Activated CD4-positive, alpha-beta T cell treated with anti-CD3 and anti-CD28 coated beads for 36 hours (primary cell): ENCODE results near the gene ALDH1B1. TPM values are rescaled to one million over a fixed set of nuclear protein-coding genes. Genes with fewer than 3 reads are reported as not detected.

Source experiments
- ATAC-seq: fragments of 200-7000 bp; cut with Tn5 transposase; one replicate; pipeline ENCODE4 v1.10.0; 2021; ENCODE audit warnings: mild to moderate bottlenecking, moderate library complexity
- CTCF ChIA-PET: fragments of 350-600 bp; sonication (Branson Sonifier 250); formaldehyde crosslinking; loops from one replicate; lab custom pipeline; 2021; ENCODE audit warnings: antibody characterized with exemption; lab: Charles Lee
- POLR2A ChIA-PET: fragments of 350-600 bp; sonication (Branson Sonifier 250); formaldehyde crosslinking; loops from one replicate; lab custom pipeline; 2021; ENCODE audit warnings: antibody characterized with exemption, inconsistent platforms; lab: Charles Lee
- DNase-seq: peaks from one replicate; pipeline ENCODE4 v3.0.0-alpha.2; 2020
- H3K27ac Mint-ChIP-seq: one replicate; pipeline ENCODE4 v1.8.0; 2021; ENCODE audit warnings: mixed read lengths
- H3K27me3 Mint-ChIP-seq: one replicate; pipeline ENCODE4 v1.8.0; 2021; ENCODE audit warnings: mixed read lengths
- H3K36me3 Mint-ChIP-seq: one replicate; pipeline ENCODE4 v1.8.0; 2021; ENCODE audit warnings: low read depth, mixed read lengths
- H3K4me1 Mint-ChIP-seq: one replicate; pipeline ENCODE4 v1.8.0; 2021; ENCODE audit warnings: mixed read lengths
- H3K4me3 Mint-ChIP-seq: one replicate; pipeline ENCODE4 v1.8.0; 2021; ENCODE audit warnings: mild to moderate bottlenecking, moderate library complexity, mixed read lengths
- H3K9me3 Mint-ChIP-seq: one replicate; pipeline ENCODE4 v1.8.0; 2021; ENCODE audit warnings: low read depth, mixed read lengths
- intact Hi-C, 2 experiments: fragments of 100-400 bp; cut with DNase I in 1 of 2; cut with micrococcal nuclease in 1 of 2; formaldehyde crosslinking; loops; one replicate each; pipeline versions ENCODE4 v1.14.2 to v1.15.1; 2022 to 2024; cut with DNase I, micrococcal nuclease
- total RNA-seq, 2 experiments: library from RNA; stranded (reverse); gene quantifications; one replicate each; pipeline ENCODE4 v1.2.3, GENCODE V29; 2021

ALDH1B1 gene
- total RNA-seq, 2 experiments from 2014 or later, result 20.3 to 21.8 TPM

- no peak overlapping the region for H3K27ac Mint-ChIP-seq
- ATAC-seq (no peak), DNase-seq (no peak)
- no peak overlapping the region for H3K4me3 Mint-ChIP-seq
- H3K9me3 Mint-ChIP-seq, result no peaks in the 10 kb centered on the region
- intact Hi-C loops, result no loop called here
- ChIA-PET CTCF (no interaction called here), POLR2A (no interaction called here)
- no peaks in the 10 kb centered on the region for H3K36me3 Mint-ChIP-seq
- no peaks in the 10 kb centered on the region for H3K27me3 Mint-ChIP-seq
- H3K4me1 Mint-ChIP-seq, result no peaks in the 10 kb centered on the region
These were observed 37.4 kb upstream of the ALDH1B1 start for GRCh38 chr9:38355115-38355514.

- H3K36me3 Mint-ChIP-seq, result no peaks in the 10 kb centered on the region
These were observed 36.9 kb upstream of the ALDH1B1 start for GRCh38 chr9:38355517-38356120.

GRCh38 chr9:38356851-38357250 is 35.7 kb upstream of the ALDH1B1 start:
- H3K4me1 Mint-ChIP-seq, result no peaks in the 10 kb centered on the region
- ATAC-seq, result no peak
- POLR2A ChIA-PET, result interaction anchor here (0.7 kb wide), 1 partner anchor 453 kb away, joined by 3 read pairs; the partner anchor contains the start of gene SLC25A51
- intact Hi-C loops, result no loop called here
- H3K4me3 Mint-ChIP-seq, result no peak overlapping the region
- CTCF ChIA-PET, result no interaction called here
- DNase-seq, result no peak
- no peaks in the 10 kb centered on the region for H3K9me3 Mint-ChIP-seq
- H3K27me3 Mint-ChIP-seq, result no peaks in the 10 kb centered on the region
- H3K36me3 Mint-ChIP-seq, result no peaks in the 10 kb centered on the region
- no peak overlapping the region for H3K27ac Mint-ChIP-seq

More at GRCh38 chr9:38355517-38356120, 36.9 kb upstream of the ALDH1B1 start:
- Mint-ChIP-seq H3K4me1 (no peaks in the 10 kb centered on the region), H3K27me3 (no peaks in the 10 kb centered on the region), H3K4me3 (no peak overlapping the region), H3K9me3 (no peaks in the 10 kb centered on the region), H3K27ac (no peak overlapping the region)
- no peak for DNase-seq
- no peak for ATAC-seq
- POLR2A ChIA-PET, result no interaction called here
- CTCF ChIA-PET, result no interaction called here
- intact Hi-C loops, result no loop called here

- CTCF ChIA-PET, result no interaction called here
- intact Hi-C loops, result no loop called here
- POLR2A ChIA-PET, result interaction anchor here (0.6 to 0.8 kb wide), 2 partner anchors 10 to 36 kb away, joined by 3 read pairs; no protein-coding TSS in a partner anchor
- ATAC-seq (no peak), DNase-seq (no peak)
- H3K27me3 Mint-ChIP-seq, result no peaks in the 10 kb centered on the region
- no peaks in the 10 kb centered on the region for H3K4me1 Mint-ChIP-seq
- no peaks in the 10 kb centered on the region for H3K36me3 Mint-ChIP-seq
- no peaks in the 10 kb centered on the region for H3K9me3 Mint-ChIP-seq
- H3K4me3 Mint-ChIP-seq, result no peak overlapping the region
- no peak overlapping the region for H3K27ac Mint-ChIP-seq
These were observed 35.0 kb upstream of the ALDH1B1 start for GRCh38 chr9:38357350-38358114.

GRCh38 chr9:38358390-38359296 is 33.9 kb upstream of the ALDH1B1 start:
- intact Hi-C loops, result no loop called here
- DNase-seq (no peak), ATAC-seq (no peak)
- Mint-ChIP-seq H3K36me3 (no peaks in the 10 kb centered on the region), H3K4me1 (peaks cover 4% of the 10 kb centered on the region), H3K9me3 (no peaks in the 10 kb centered on the region), H3K27ac (no peak overlapping the region), H3K4me3 (no peak overlapping the region), H3K27me3 (no peaks in the 10 kb centered on the region)
- CTCF ChIA-PET, result no interaction called here
- POLR2A ChIA-PET, result interaction anchor here (0.6 to 0.8 kb wide), 2 partner anchors 9 to 35 kb away, joined by 3 read pairs; no protein-coding TSS in a partner anchor

GRCh38 chr9:38359297-38359653 is 33.2 kb upstream of the ALDH1B1 start:
- no peak for DNase-seq
- peaks cover 2% of the 10 kb centered on the region for H3K27me3 Mint-ChIP-seq
- H3K9me3 Mint-ChIP-seq, result no peaks in the 10 kb centered on the region
- H3K36me3 Mint-ChIP-seq, result no peaks in the 10 kb centered on the region
- H3K4me3 Mint-ChIP-seq, result no peak overlapping the region
- H3K27ac Mint-ChIP-seq, result no peak overlapping the region
- ATAC-seq, result no peak
- CTCF ChIA-PET, result no interaction called here
- peaks cover 4% of the 10 kb centered on the region for H3K4me1 Mint-ChIP-seq
- POLR2A ChIA-PET, result no interaction called here
- intact Hi-C loops, result no loop called here

- H3K27ac Mint-ChIP-seq, result no peak overlapping the region
- peaks cover 2% of the 10 kb centered on the region for H3K27me3 Mint-ChIP-seq
- DNase-seq (no peak), ATAC-seq (no peak)
- intact Hi-C loops, result loop anchor here in 1 of 2 experiments (5.0 kb wide), 1 partner anchor 608 kb away; the partner anchor contains the start of gene TRMT10B
- CTCF ChIA-PET, result interaction anchor here (0.7 kb wide), 1 partner anchor 379 kb away, joined by 3 read pairs; no protein-coding TSS in a partner anchor
- no peaks in the 10 kb centered on the region for H3K9me3 Mint-ChIP-seq
- H3K4me1 Mint-ChIP-seq, result peaks cover 4% of the 10 kb centered on the region
- no peak overlapping the region for H3K4me3 Mint-ChIP-seq
- POLR2A ChIA-PET, result no interaction called here
- no peaks in the 10 kb centered on the region for H3K36me3 Mint-ChIP-seq
These were observed 32.7 kb upstream of the ALDH1B1 start for GRCh38 chr9:38359689-38360385.

- POLR2A ChIA-PET, result no interaction called here
- H3K9me3 Mint-ChIP-seq, result no peaks in the 10 kb centered on the region
- no peaks in the 10 kb centered on the region for H3K36me3 Mint-ChIP-seq
- DNase-seq (no peak), ATAC-seq (no peak)
- no peak overlapping the region for H3K27ac Mint-ChIP-seq
- no peak overlapping the region for H3K4me3 Mint-ChIP-seq
- CTCF ChIA-PET, result interaction anchor here (0.7 to 0.8 kb wide), 2 partner anchors 380 to 458 kb away, joined by 3 read pairs; no protein-coding TSS in a partner anchor
- peaks cover 4% of the 10 kb centered on the region for H3K27me3 Mint-ChIP-seq
- H3K4me1 Mint-ChIP-seq, result peaks cover 4% of the 10 kb centered on the region
- intact Hi-C loops, result loop anchor here in 1 of 2 experiments (5.0 kb wide), 1 partner anchor 609 kb away; the partner anchor contains the start of gene TRMT10B
These were observed 31.5 kb upstream of the ALDH1B1 start for GRCh38 chr9:38360839-38361472.

- Mint-ChIP-seq H3K9me3 (no peaks in the 10 kb centered on the region), H3K4me1 (peaks cover 4% of the 10 kb centered on the region), H3K36me3 (no peaks in the 10 kb centered on the region), H3K27me3 (peaks cover 4% of the 10 kb centered on the region), H3K4me3 (no peak overlapping the region), H3K27ac (no peak overlapping the region)
- no peak for DNase-seq
- intact Hi-C loops, result loop anchor here in 1 of 2 experiments (5.0 kb wide), 1 partner anchor 609 kb away; the partner anchor contains the start of gene TRMT10B
- ChIA-PET CTCF (interaction anchor here (0.8 kb wide), 1 partner anchor 458 kb away, joined by 3 read pairs; no protein-coding TSS in a partner anchor), POLR2A (no interaction called here)
- no peak for ATAC-seq
These were observed 31.0 kb upstream of the ALDH1B1 start for GRCh38 chr9:38361473-38361850.

- intact Hi-C loops, result loop anchor here (1.0 to 5.0 kb wide), 6 partner anchors 202 to 611 kb away; partner anchors contain the start of gene TRMT10B (in 1 of the 2)
- peaks cover 4% of the 10 kb centered on the region for H3K27me3 Mint-ChIP-seq
- H3K36me3 Mint-ChIP-seq, result no peaks in the 10 kb centered on the region
- H3K4me3 Mint-ChIP-seq, result no peak overlapping the region
- no peaks in the 10 kb centered on the region for H3K9me3 Mint-ChIP-seq
- peak; percentile 75 for ATAC-seq
- H3K27ac Mint-ChIP-seq, result peak overlapping the region; percentile 11
- CTCF ChIA-PET, result interaction anchor here (0.8 to 1.5 kb wide), 3 partner anchors 274 to 452 kb away, joined by 3 to 5 read pairs (median 3); no protein-coding TSS in a partner anchor
- peak; percentile 44 for DNase-seq
- H3K4me1 Mint-ChIP-seq, result peaks cover 4% of the 10 kb centered on the region
- POLR2A ChIA-PET, result no interaction called here
These were observed 29.5 kb upstream of the ALDH1B1 start for GRCh38 chr9:38362852-38363588.
